H9 (cell line): ENCODE measurements around the gene FARS2. TPM values are rescaled to one million over a fixed set of nuclear protein-coding genes. Genes with fewer than 3 reads are reported as not detected.

Experiments
- DNase-seq: peaks from one replicate; pipeline ENCODE4 v3.0.0-alpha.2; 2017
- H2AFZ ChIP-seq: one replicate; pipeline ENCODE4 v1.6.1; 2013; ENCODE audit warnings: mild to moderate bottlenecking, low read length, control low read depth, moderate library complexity
- H2AK5ac ChIP-seq: 2 replicates; pipeline ENCODE4 v1.6.1; 2013; ENCODE audit warnings: low read length, control low read depth, mixed read lengths; ENCODE audit not compliant: insufficient read length
- H2BK120ac ChIP-seq: one replicate; pipeline ENCODE4 v1.6.1; 2013; ENCODE audit warnings: low read depth, mild to moderate bottlenecking, low read length, control low read depth, inconsistent platforms; ENCODE audit not compliant: poor library complexity, severe bottlenecking
- H2BK12ac ChIP-seq: 2 replicates; pipeline ENCODE4 v1.6.1; 2013; ENCODE audit warnings: low read length, control low read depth, mixed read lengths, low read depth; ENCODE audit not compliant: insufficient read length
- H2BK15ac ChIP-seq: 2 replicates; pipeline ENCODE4 v1.6.1; 2013; ENCODE audit warnings: low read depth, low read length, control low read depth
- H2BK20ac ChIP-seq: one replicate; pipeline ENCODE4 v1.6.1; 2013; ENCODE audit warnings: low read depth, mild to moderate bottlenecking, low read length, control low read depth, inconsistent platforms; ENCODE audit not compliant: poor library complexity, severe bottlenecking
- H2BK5ac ChIP-seq: 2 replicates; pipeline ENCODE4 v1.6.1; 2013; ENCODE audit warnings: low read length, control low read depth, mixed read lengths; ENCODE audit not compliant: insufficient read length
- H3K14ac ChIP-seq: 2 replicates; pipeline ENCODE4 v1.6.1; 2013; ENCODE audit warnings: low read length, control low read depth; ENCODE audit not compliant: insufficient read depth
- H3K18ac ChIP-seq: 2 replicates; pipeline ENCODE4 v1.6.1; 2013; ENCODE audit warnings: low read depth, mild to moderate bottlenecking, mixed read lengths, low read length, control low read depth; ENCODE audit not compliant: insufficient read length
- H3K23ac ChIP-seq: 2 replicates; pipeline ENCODE4 v1.6.1; 2013; ENCODE audit warnings: low read length, control low read depth, mixed read lengths, low read depth; ENCODE audit not compliant: insufficient read length
- H3K23me2 ChIP-seq: 2 replicates; pipeline ENCODE4 v1.6.1; 2013; ENCODE audit warnings: low read depth, mild to moderate bottlenecking, mixed read lengths, low read length, control low read depth; ENCODE audit not compliant: insufficient read length, poor library complexity, severe bottlenecking
- H3K27ac ChIP-seq: 2 replicates; pipeline ENCODE4 v1.5.1; 2013; ENCODE audit warnings: low read length, control low read depth, mixed read lengths, low read depth; ENCODE audit not compliant: insufficient read length
- H3K27me3 ChIP-seq: 2 replicates; pipeline ENCODE4 v1.6.1; 2013; ENCODE audit warnings: low read length, control low read depth, inconsistent platforms; ENCODE audit not compliant: insufficient read depth
- H3K4ac ChIP-seq: 2 replicates; pipeline ENCODE4 v1.6.1; 2013; ENCODE audit warnings: low read depth, mild to moderate bottlenecking, control low read depth, inconsistent platforms, low read length, moderate library complexity
- H3K4me1 ChIP-seq: 2 replicates; pipeline ENCODE4 v1.6.1; 2013; ENCODE audit warnings: low read length, control low read depth, inconsistent platforms; ENCODE audit not compliant: insufficient read depth
- H3K4me2 ChIP-seq: 2 replicates; pipeline ENCODE4 v1.6.1; 2013; ENCODE audit warnings: low read length, control low read depth, mixed read lengths; ENCODE audit not compliant: insufficient read length, insufficient read depth
- H3K56ac ChIP-seq: 2 replicates; pipeline ENCODE4 v1.6.1; 2013; ENCODE audit warnings: low read depth, mild to moderate bottlenecking, mixed read lengths, low read length, control low read depth; ENCODE audit not compliant: insufficient read length
- H3K79me1 ChIP-seq: 2 replicates; pipeline ENCODE4 v1.6.1; 2013; ENCODE audit warnings: low read depth, mild to moderate bottlenecking, moderate library complexity, low read length, control low read depth, inconsistent platforms; ENCODE audit not compliant: insufficient read depth, poor library complexity, severe bottlenecking
- H3K79me2 ChIP-seq: 2 replicates; pipeline ENCODE4 v1.6.1; 2013; ENCODE audit warnings: low read length, control low read depth, inconsistent platforms; ENCODE audit not compliant: insufficient read depth
- H3K9ac ChIP-seq: 2 replicates; pipeline ENCODE4 v1.6.1; 2013; ENCODE audit warnings: low read length, control low read depth, mixed read lengths; ENCODE audit not compliant: insufficient read length; ENCODE audit errors: extremely low read depth
- H3K9me3 ChIP-seq: one replicate; pipeline ENCODE4 v1.6.1; 2013; ENCODE audit warnings: low read depth, low read length, inconsistent platforms; ENCODE audit not compliant: control insufficient read depth
- H3T11ph ChIP-seq: one replicate; pipeline ENCODE4 v1.6.1; 2013; ENCODE audit warnings: mild to moderate bottlenecking, low read length, control low read depth, inconsistent platforms
- H4K20me1 ChIP-seq: one replicate; pipeline ENCODE4 v1.6.1; 2013; ENCODE audit not compliant: control insufficient read depth, insufficient read length, insufficient read depth
- H4K5ac ChIP-seq: 2 replicates; pipeline ENCODE4 v1.6.1; 2013; ENCODE audit warnings: low read depth, mild to moderate bottlenecking, mixed read lengths, low read length, control low read depth; ENCODE audit not compliant: insufficient read length
- H4K8ac ChIP-seq: replicated peaks from 2 replicates; pipeline ENCODE4 v1.6.1; 2013; ENCODE audit warnings: low read length, control low read depth, mixed read lengths, low read depth; ENCODE audit not compliant: insufficient read length
- H4K91ac ChIP-seq: 2 replicates; pipeline ENCODE4 v1.6.1; 2013; ENCODE audit warnings: low read depth, mild to moderate bottlenecking, moderate library complexity, mixed read lengths, low read length, control low read depth; ENCODE audit not compliant: insufficient read length
- H3K27ac Mint-ChIP-seq, 3 experiments: 2 replicates in 2 of 3; 3 replicates in 1 of 3; pipeline ENCODE4 v1.8.0; 2020 to 2021; ENCODE audit warnings: mixed read lengths in 3 of 3, mild to moderate bottlenecking in 1 of 3, moderate library complexity in 1 of 3
- H3K27me3 Mint-ChIP-seq: 2 replicates; pipeline ENCODE4 v1.8.0; 2021; ENCODE audit warnings: low read depth, mild to moderate bottlenecking, moderate library complexity, mixed read lengths
- H3K36me3 Mint-ChIP-seq, 3 experiments: 2 replicates in 2 of 3; 3 replicates in 1 of 3; pipeline ENCODE4 v1.8.0; 2020 to 2021; ENCODE audit warnings: low read depth in 3 of 3, mixed read lengths in 3 of 3; ENCODE audit not compliant: insufficient read depth in 1 of 3
- H3K4me1 Mint-ChIP-seq, 2 experiments: 2 replicates each; pipeline ENCODE4 v1.8.0; 2020; ENCODE audit warnings: mixed read lengths in 2 of 2
- H3K4me3 Mint-ChIP-seq, 2 experiments: 2 replicates in 1 of 2; 3 replicates in 1 of 2; pipeline ENCODE4 v1.8.0; 2020 to 2021; ENCODE audit warnings: mild to moderate bottlenecking in 2 of 2, mixed read lengths in 2 of 2, moderate library complexity in 1 of 2
- H3K9me3 Mint-ChIP-seq, 2 experiments: 2 replicates in 1 of 2; 3 replicates in 1 of 2; pipeline ENCODE4 v1.8.0; 2020; ENCODE audit warnings: mild to moderate bottlenecking in 2 of 2, mixed read lengths in 2 of 2, moderate library complexity in 1 of 2
- WGBS: extraction: QIAGEN DNeasy Blood & Tissue Kit; methylation state at CpG from one replicate; pipeline ENCODE4 v1.1.7; 2013; ENCODE audit warnings: missing lambda C conversion rate, low lambda C conversion rate, mixed read lengths; ENCODE audit not compliant: insufficient read length; ENCODE audit errors: extremely low coverage; 5-methylcytosine and 5-hydroxymethylcytosine counted together
- total RNA-seq: library from RNA; stranded (reverse); gene quantifications from 2 replicates; pipeline ENCODE4 v1.2.1, GENCODE V29; 2021
- TF ChIP-seq, protein P1 (sequence below): fragments of 200-600 bp; sonication (generic); conservative IDR thresholded peaks from 3 replicates; pipeline ENCODE4 v1.8.0; 2021; ENCODE audit warnings: antibody characterized with exemption, mild to moderate bottlenecking

The FARS2 gene
- total RNA-seq, 1 experiment from 2014 or later: 8.5 TPM

DNA sequence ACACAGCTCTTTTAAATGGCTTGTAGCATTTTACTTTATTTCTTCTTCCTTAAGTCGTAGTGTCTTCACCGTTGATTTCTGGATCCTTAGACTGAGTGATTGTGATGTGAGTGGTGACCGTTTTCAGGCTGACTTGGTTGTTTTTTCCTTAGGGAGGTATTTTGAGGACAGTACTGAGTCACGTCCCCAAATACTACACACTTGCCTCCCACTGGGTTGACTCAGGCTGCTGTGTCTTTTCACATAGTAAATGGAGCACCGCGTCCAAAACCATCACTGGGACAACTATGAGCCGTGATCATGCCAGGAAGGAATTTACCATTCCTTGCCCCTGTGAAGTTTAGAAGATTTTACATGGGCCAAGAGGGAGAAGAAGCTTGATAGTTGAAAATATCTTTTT, 174.1 kb downstream of the FARS2 start:
- no peaks in the 10 kb centered on the region for H3K79me1 ChIP-seq
- H3K9me3 Mint-ChIP-seq: no peaks in the 10 kb centered on the region
- H3K9me3 ChIP-seq: no peaks in the 10 kb centered on the region
- no peak overlapping the region for H3K9ac ChIP-seq
- TF ChIP-seq, protein P1, sequence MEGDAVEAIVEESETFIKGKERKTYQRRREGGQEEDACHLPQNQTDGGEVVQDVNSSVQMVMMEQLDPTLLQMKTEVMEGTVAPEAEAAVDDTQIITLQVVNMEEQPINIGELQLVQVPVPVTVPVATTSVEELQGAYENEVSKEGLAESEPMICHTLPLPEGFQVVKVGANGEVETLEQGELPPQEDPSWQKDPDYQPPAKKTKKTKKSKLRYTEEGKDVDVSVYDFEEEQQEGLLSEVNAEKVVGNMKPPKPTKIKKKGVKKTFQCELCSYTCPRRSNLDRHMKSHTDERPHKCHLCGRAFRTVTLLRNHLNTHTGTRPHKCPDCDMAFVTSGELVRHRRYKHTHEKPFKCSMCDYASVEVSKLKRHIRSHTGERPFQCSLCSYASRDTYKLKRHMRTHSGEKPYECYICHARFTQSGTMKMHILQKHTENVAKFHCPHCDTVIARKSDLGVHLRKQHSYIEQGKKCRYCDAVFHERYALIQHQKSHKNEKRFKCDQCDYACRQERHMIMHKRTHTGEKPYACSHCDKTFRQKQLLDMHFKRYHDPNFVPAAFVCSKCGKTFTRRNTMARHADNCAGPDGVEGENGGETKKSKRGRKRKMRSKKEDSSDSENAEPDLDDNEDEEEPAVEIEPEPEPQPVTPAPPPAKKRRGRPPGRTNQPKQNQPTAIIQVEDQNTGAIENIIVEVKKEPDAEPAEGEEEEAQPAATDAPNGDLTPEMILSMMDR: no peak
- no peak overlapping the region for H4K91ac ChIP-seq
- WGBS: no CpG with 5 or more reads among the region's 7 CpGs
- H2AK5ac ChIP-seq: no peak overlapping the region
- no peak overlapping the region for H3K56ac ChIP-seq
- no peak overlapping the region for H3K27ac ChIP-seq
- H3K4me1 ChIP-seq: peaks cover 7% of the 10 kb centered on the region; the same call in 1 of the 2 replicates
- H3K27ac Mint-ChIP-seq: peak overlapping the region in 1 of 3 experiments; percentile 7; a peak in 2 of 7 replicates
- no peak overlapping the region for H3K23ac ChIP-seq
- no peaks in the 10 kb centered on the region for H4K20me1 ChIP-seq
- H3K4me3 Mint-ChIP-seq: no peak overlapping the region
- no peak overlapping the region for H3K4ac ChIP-seq
- no peak overlapping the region for H2BK12ac ChIP-seq
- no peak overlapping the region for H2BK120ac ChIP-seq
- DNase-seq: no peak
- no peaks in the 10 kb centered on the region for H3K79me2 ChIP-seq
- no peak overlapping the region for H3K14ac ChIP-seq
- peaks cover 0 to 4% (median 0%) of the 10 kb centered on the region in 3 experiments; a peak in 1 of 7 replicates for H3K36me3 Mint-ChIP-seq
- H3K18ac ChIP-seq: no peak overlapping the region
- no peak overlapping the region for H4K8ac ChIP-seq
- no peak overlapping the region for H4K5ac ChIP-seq
- no peak overlapping the region for H2BK15ac ChIP-seq
- no peak overlapping the region for H3T11ph ChIP-seq
- no peak overlapping the region for H2BK5ac ChIP-seq
- H3K27me3 Mint-ChIP-seq: peaks cover 5% of the 10 kb centered on the region
- H3K23me2 ChIP-seq: peaks cover 4% of the 10 kb centered on the region
- H2BK20ac ChIP-seq: no peak overlapping the region
- H3K4me2 ChIP-seq: no peak overlapping the region
- no peaks in the 10 kb centered on the region for H3K27me3 ChIP-seq
- H2AFZ ChIP-seq: no peak overlapping the region
- peaks cover 28 to 30% of the 10 kb centered on the region in 2 experiments for H3K4me1 Mint-ChIP-seq
